Brain microvascular endothelial cell (primary cell): Measurements from ENCODE around the gene RAPGEF4.

ENCODE experiments used
- DNase-seq: peaks from one replicate; pipeline ENCODE4 v3.0.0-alpha.2; 2020
- H3K27ac ChIP-seq: fragments of 250-450 bp; sonication (Bioruptor Pico); 2 replicates; pipeline ENCODE4 v1.5.1; 2020; ENCODE audit warnings: mild to moderate bottlenecking, moderate library complexity
- H3K27me3 ChIP-seq: fragments of 250-450 bp; sonication (Bioruptor Pico); replicated peaks from 2 replicates; pipeline ENCODE4 v1.5.1; 2020; ENCODE audit warnings: mild to moderate bottlenecking
- H3K36me3 ChIP-seq: fragments of 250-450 bp; sonication (Bioruptor Pico); replicated peaks from 2 replicates; pipeline ENCODE4 v1.5.1; 2020; ENCODE audit warnings: mild to moderate bottlenecking
- H3K4me3 ChIP-seq: 2 replicates; pipeline ENCODE4 v1.5.1; 2011; ENCODE audit warnings: low read depth, mild to moderate bottlenecking, control low read depth, low read length, moderate library complexity
- CTCF ChIP-seq: IDR thresholded peaks from 2 replicates; pipeline ENCODE4 v1.5.1; 2011; ENCODE audit warnings: low read depth, mild to moderate bottlenecking, moderate library complexity, low read length, control low read depth, inconsistent platforms; ENCODE audit errors: missing control alignments
- in situ Hi-C: cut with HindIII; loops from 2 replicates; pipeline ENCODE4 v1.10.0; 2017; ENCODE audit warnings: low sequenced_read_pairs, low pct_ligation_motif_present

Gene RAPGEF4

GRCh38 chr2:172701250-172701649 is 34.4 kb upstream of the RAPGEF4 start:
- Histone ChIP-seq H3K27me3 (no peaks in the 10 kb centered on the region), H3K4me3 (no peak overlapping the region), H3K27ac (peak overlapping the region; percentile 28), H3K36me3 (no peaks in the 10 kb centered on the region)
- in situ Hi-C loops, result no loop called here
- DNase-seq, result peak; percentile 65
- TF ChIP-seq CTCF, result no peak

- Histone ChIP-seq H3K4me3 (no peak overlapping the region), H3K27me3 (no peaks in the 10 kb centered on the region), H3K36me3 (no peaks in the 10 kb centered on the region), H3K27ac (no peak overlapping the region)
- in situ Hi-C loops, result no loop called here
- no peak for DNase-seq
- no peak for TF ChIP-seq CTCF
Observed at GRCh38 chr2:172702451-172702850, 33.2 kb upstream of the RAPGEF4 start.

GRCh38 chr2:172704072-172704936 is 31.3 kb upstream of the RAPGEF4 start:
- H3K36me3 ChIP-seq, result no peaks in the 10 kb centered on the region
- peak; percentile 58 for TF ChIP-seq CTCF
- H3K27me3 ChIP-seq, result no peaks in the 10 kb centered on the region
- H3K4me3 ChIP-seq, result no peak overlapping the region
- H3K27ac ChIP-seq, result no peak overlapping the region
- in situ Hi-C loops, result no loop called here
- peak; percentile 50 for DNase-seq

GRCh38 chr2:172705352-172705751 is 30.3 kb upstream of the RAPGEF4 start:
- in situ Hi-C loops, result no loop called here
- Histone ChIP-seq H3K27ac (no peak overlapping the region), H3K36me3 (no peaks in the 10 kb centered on the region), H3K4me3 (no peak overlapping the region), H3K27me3 (no peaks in the 10 kb centered on the region)
- DNase-seq, result no peak
- no peak for TF ChIP-seq CTCF

- no peak for DNase-seq
- Histone ChIP-seq H3K36me3 (no peaks in the 10 kb centered on the region), H3K4me3 (no peak overlapping the region), H3K27me3 (no peaks in the 10 kb centered on the region), H3K27ac (no peak overlapping the region)
- no peak for TF ChIP-seq CTCF
- in situ Hi-C loops, result no loop called here
Observed at GRCh38 chr2:172708247-172708646, 27.4 kb upstream of the RAPGEF4 start.
